HG03108 (cell line): ENCODE measurements around the gene ELN.
"Not testable (repeated sequence)": the region's sequence is repeated elsewhere in the genome, so short reads cannot be mapped to it uniquely, and the experiment has no call there.

Experiments
- ATAC-seq: cut with Tn5 transposase; IDR thresholded peaks from one replicate; pipeline ENCODE4 v1.9.1; 2021; ENCODE audit warnings: moderate library complexity; ENCODE audit not compliant: unreplicated experiment

Gene ELN

GRCh38 chr7:74027683-74028320 lies at the start of gene ELN:
Gene ELN, plus strand, starts transcription at chr7:74028173. Its CDS starts 15 bp downstream, at chr7:74028188.
- ATAC-seq, result no peak

GRCh38 chr7:73978661-73979563 lies 49.1 kb upstream of the ELN start:
- ATAC-seq, result no peak

- ATAC-seq, result not testable (repeated sequence)
These were observed 48.3 kb upstream of the ELN start for GRCh38 chr7:73979656-73980055.

GRCh38 chr7:73980206-73980605 lies 47.8 kb upstream of the ELN start:
- no peak for ATAC-seq

GRCh38 chr7:73981933-73982332 lies 46.0 kb upstream of the ELN start:
- ATAC-seq, result no peak

GRCh38 chr7:73983437-73984164 lies 44.4 kb upstream of the ELN start:
- ATAC-seq, result no peak

GRCh38 chr7:73984481-73985205 lies 43.3 kb upstream of the ELN start:
- ATAC-seq, result no peak

GRCh38 chr7:73985737-73986141 lies 42.2 kb upstream of the ELN start:
- ATAC-seq, result no peak

- ATAC-seq, result no peak
These were observed 41.8 kb upstream of the ELN start for GRCh38 chr7:73986158-73986631.

GRCh38 chr7:73987298-73987697 lies 40.7 kb upstream of the ELN start:
- ATAC-seq, result no peak

GRCh38 chr7:73988197-73988596 lies 39.8 kb upstream of the ELN start:
- no peak for ATAC-seq

- no peak for ATAC-seq
These were observed 36.4 kb upstream of the ELN start for GRCh38 chr7:73991522-73992100.

- ATAC-seq, result no peak
These were observed 35.8 kb upstream of the ELN start for GRCh38 chr7:73992101-73992562.

- ATAC-seq, result no peak
These were observed 34.0 kb upstream of the ELN start for GRCh38 chr7:73994023-73994422.

GRCh38 chr7:73994761-73995160 lies 33.2 kb upstream of the ELN start:
- no peak for ATAC-seq

- no peak for ATAC-seq
These were observed 32.6 kb upstream of the ELN start for GRCh38 chr7:73995330-73995729.

- ATAC-seq, result no peak
These were observed 32.0 kb upstream of the ELN start for GRCh38 chr7:73995821-73996511.

- no peak for ATAC-seq
These were observed 30.9 kb upstream of the ELN start for GRCh38 chr7:73997056-73997455.

GRCh38 chr7:73999664-74000435 lies 28.1 kb upstream of the ELN start:
- no peak for ATAC-seq
